Medulla oblongata (tissue), 1 donor: ENCODE measurements around the gene CAMK1D.
"Not testable (repeated sequence)": the region's sequence is repeated elsewhere in the genome, so short reads cannot be mapped to it uniquely, and the experiment has no call there.

Source experiments
- DNase-seq: peaks from one replicate; pipeline ENCODE4 v3.0.0-alpha.2; 2015; ENCODE audit errors: extremely low spot score

CAMK1D gene

GRCh38 chr10:12699258-12699700, 349.9 kb downstream of the CAMK1D start:
- no peak for DNase-seq

- no peak for DNase-seq
These were observed 350.6 kb downstream of the CAMK1D start for GRCh38 chr10:12699781-12700556.

DNA sequence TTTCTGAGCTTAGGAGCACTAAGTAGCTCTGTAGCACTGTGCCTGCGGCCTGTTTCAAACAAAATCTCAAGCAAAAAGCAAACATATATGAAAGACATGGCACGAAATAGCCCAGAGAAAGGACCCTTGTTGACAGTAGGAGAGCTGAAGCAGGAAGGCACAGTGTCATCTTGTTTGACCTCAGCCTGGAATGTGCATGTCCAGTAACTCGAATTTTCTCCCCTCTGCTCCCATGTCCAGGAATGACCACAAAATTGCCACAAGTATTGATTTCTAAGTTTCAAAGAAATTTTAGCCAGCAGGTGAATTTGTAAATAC, 351.2 kb downstream of the CAMK1D start:
- DNase-seq = no peak

DNA sequence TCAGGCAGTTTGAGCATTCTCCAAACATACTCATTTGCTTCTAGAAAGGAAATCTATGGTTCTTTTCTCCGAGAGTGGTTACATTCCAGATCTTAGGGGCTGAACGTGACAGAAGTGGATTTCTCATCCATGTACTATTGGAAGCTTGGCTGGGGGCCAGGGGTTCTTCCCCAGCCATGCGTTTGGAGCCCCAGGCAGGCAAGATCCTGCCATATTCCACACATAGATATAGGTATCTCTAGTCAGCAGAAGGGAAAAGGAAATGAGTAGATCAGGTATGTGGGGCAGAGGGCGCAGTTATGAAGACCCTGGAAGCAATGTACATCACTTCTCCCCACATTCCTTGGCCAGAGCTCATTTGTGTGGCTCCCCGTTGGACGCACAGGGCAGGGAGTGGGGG, 352.3 kb downstream of the CAMK1D start:
- no peak for DNase-seq

- no peak for DNase-seq
These were observed 352.9 kb downstream of the CAMK1D start for GRCh38 chr10:12702215-12702770.

DNA sequence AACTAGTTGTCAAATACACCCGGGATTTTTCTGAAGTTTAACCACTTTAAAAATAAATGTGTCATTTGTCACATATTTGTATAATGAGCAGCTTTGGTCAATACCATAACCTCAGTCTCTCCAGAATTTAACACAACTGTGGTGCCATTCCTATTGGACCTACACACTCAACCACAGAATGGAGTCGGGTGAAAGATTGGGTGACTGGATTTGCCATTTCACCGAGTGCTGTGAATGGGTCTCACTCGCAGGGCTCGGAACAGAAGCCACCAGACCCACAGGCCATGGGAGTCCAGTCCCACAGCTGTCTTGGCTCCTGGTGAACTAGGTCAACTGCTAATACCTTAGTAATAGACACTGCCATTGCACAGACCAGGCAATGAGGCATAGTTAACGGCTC, 353.8 kb downstream of the CAMK1D start:
- DNase-seq = no peak

- DNase-seq = no peak
These were observed 354.5 kb downstream of the CAMK1D start for GRCh38 chr10:12703813-12704212.

- no peak for DNase-seq
These were observed 355.1 kb downstream of the CAMK1D start for GRCh38 chr10:12704488-12704887.

DNA sequence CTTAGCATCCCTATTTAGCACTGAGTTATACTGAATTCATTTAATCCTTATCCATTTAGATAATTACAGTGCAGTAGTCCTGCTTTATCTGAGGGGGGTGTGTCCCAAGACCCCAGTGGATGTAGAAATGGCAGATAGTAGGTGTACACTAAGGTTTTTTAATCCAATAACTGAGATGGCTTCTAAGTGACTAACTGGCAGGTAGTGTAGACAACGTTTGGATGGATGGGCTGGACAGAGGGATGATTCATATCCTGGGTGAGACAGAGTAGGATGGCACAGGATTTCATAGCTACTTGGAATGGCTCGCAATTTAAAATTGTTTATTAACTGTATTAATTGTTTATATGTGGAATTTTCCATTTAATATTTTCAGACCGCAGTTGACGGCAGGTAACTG, 356.6 kb downstream of the CAMK1D start:
- DNase-seq = no peak

DNA sequence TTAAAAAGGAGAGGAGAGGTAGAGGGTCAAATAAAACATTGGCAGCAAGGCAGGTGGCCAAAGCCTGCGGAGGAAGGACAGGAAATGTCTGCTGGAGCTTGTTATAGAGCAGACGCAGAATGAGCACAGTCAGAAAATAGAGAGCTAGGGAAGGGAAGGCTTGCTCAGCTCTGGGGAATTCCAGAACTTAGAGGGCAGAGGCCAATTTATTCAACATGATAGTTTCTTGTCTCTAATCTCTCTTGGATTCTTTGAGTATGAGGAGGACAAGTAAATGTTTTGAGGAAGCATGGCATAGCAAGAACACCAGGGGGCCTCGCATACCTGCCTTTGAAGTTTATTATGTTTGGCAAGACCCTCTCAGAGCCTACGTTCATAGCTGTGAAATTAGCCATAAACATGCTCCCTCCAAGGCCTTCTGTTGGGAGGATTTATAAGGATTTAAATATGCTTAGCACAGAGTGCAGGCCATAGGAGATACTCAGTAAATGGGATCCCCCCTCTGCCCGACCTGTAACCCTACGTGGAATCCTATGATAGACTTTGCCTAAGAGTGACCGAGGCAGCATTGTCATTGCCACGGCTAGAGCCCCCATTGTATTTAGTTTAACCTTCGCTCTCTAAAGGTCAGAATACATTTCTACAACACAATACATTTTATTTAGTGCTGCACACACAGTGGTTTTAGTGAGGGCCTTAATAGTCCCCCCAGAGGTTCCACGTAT, 358.3 kb downstream of the CAMK1D start:
- DNase-seq = peak; percentile 21

DNA sequence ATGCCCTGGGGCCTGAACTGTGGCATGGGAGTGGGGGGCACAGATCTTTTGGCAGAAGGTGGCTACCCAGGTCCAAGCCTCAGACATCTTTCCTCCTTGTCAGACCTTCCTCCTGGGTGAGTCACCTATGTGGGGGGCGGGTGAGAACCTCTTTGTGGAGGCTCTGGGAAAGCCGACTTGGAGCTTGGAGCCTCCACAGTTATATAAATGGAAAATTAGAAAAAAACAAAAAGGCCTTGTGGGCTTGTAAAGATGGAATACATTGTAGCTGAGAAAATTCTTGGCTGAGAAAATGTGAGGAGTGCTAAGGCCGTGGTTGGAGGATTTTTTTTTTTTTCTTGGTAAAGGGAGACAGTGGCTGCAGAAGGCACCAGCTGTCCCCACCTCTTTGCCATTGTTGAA, 359.7 kb downstream of the CAMK1D start:
- no peak for DNase-seq

GRCh38 chr10:12709521-12709963, 360.2 kb downstream of the CAMK1D start:
- DNase-seq = no peak

DNA sequence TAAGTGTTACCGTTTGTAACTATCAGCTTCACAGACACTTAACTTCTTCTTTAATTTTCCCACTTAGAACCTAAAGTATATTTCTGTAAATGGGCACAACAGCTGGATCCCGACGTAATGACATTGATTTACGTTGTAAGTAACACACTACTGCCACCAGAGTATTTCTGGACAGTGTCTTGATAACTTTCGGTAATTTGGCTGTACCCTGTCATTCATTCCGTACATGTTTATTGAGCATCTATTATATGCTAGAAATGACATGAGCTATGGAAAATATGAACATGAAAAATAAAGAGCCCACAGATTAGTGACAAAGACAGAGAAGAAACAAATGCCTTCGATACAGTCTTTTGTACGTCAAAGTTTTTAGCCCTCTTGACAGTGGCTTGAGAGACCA, 360.8 kb downstream of the CAMK1D start:
- DNase-seq = no peak

DNA sequence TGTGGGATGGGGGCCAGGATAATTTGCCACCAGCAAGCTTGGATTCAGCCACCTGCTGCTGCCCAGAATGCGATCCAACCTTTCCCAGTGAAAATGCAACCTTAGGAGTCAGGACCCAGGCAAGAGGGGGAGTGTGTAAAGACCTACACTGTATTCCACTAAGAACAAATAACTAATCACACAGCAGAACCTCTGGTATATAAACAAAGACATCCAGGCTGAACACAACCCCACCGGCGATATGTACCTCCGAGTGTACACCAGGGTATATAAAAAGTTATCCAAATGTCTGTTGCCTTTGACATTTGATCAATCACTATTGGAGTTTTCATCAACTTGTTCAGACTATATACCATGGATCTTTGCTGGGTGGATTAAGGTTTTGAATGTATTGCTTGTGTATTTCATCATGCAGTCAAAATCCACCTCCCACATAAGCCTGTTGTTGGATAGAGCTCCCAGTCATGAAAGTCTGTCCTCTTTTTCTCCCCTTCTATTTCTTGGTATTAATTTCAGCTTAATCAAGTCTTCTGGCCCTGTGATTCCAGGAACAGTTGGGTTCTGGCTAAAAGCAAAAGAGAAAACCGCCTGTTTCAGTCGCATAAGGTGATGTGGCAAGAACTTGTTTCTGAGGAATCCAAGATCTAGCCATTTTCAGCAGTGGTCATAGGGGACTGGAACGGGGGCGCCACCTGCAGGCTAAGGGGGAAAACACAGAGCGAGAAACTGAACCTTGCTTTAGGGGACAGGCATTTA, 361.4 kb downstream of the CAMK1D start:
- peak; percentile 88 for DNase-seq

- DNase-seq = no peak
These were observed 362.0 kb downstream of the CAMK1D start for GRCh38 chr10:12711350-12711708.

DNA sequence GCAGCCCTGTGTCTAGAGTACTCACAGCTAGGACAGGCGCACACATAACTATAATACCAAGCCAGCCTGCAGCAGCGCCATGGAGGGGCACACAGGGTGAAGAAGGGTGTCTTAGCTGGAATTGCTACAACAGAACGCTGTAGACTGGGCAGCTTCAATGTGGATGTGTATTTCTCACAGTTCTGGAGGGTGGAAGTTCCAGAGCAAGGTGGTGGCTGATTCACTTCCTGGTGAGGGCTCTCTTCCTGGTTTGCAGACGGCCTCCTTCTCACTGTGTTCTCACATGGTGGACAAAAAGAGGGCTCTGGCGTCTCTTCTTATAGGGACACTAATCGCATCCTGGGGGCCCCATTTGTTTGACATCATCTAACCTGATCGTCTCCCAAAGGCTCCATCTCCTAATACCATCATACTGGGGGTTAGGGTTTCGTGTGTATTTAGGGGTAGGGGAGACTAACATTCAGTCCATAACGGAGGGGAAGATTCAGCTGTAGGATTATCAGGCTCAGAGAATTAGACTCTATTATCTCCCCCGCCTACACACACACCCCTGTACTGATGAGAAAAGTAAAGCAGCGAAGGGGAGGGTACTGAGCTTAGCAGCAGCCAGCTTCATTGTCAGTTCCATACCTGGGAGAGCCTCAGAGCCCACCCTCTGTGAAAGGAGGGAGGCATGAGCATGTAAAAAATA, 363.1 kb downstream of the CAMK1D start:
- DNase-seq = no peak

DNA sequence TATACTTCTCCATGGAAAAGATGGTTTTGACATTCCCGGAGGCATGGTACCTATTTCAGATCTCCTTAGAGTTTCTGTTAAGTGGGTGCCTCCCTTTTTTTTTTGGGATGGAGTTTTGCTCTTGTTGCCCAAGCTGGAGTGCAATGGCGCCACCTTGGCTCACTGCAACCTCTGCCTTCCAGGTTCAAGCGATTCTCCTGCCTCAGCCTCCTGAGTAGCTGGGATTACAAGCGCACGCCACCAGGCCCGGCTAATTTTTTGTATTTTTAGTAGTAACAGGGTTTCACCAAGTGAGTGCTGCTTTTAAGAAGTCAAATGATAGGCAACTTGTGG, 363.6 kb downstream of the CAMK1D start:
- not testable (repeated sequence) for DNase-seq

DNA sequence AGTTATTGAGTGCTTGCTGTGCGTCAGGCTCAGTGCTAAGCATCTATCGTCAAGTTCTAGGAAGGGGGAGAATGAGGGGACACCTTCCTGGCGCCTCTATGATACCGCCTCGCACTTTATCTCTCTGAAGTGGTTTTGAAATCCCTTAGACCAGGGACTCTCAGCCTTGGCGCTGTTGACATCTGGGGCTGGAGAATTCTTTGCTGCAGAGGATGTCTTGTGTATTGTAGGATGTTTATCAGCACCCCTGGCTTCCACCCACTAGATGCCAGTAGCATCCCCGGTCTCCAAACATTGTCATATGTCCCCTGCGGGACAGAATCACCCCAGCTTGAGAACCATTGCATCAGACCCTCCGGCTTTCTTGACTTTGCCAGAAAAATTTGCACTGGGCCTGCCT, 366.7 kb downstream of the CAMK1D start:
- no peak for DNase-seq

- DNase-seq = no peak
These were observed 368.8 kb downstream of the CAMK1D start for GRCh38 chr10:12717981-12718707.

GRCh38 chr10:12719365-12719764, 370.0 kb downstream of the CAMK1D start:
- DNase-seq = no peak
